Peyer's patch (tissue), 4 donors: ENCODE data around the gene NUCKS1. TPM values are rescaled to one million over a fixed set of nuclear protein-coding genes. Genes with fewer than 3 reads are reported as not detected.

ENCODE experiments used
- DNase-seq, 3 donors: peaks; one replicate each; pipeline ENCODE4 v3.0.0-alpha.2; 2017 to 2019
- H3K27ac ChIP-seq, 4 donors: fragments of 200-600 bp; sonication (generic); one replicate each; pipeline ENCODE4 v1.5.1; 2016 to 2019
- H3K27me3 ChIP-seq, 2 donors: fragments of 200-600 bp; sonication (generic); one replicate each; pipeline ENCODE4 v1.5.1; 2019
- H3K36me3 ChIP-seq, 3 donors: fragments of 200-600 bp; sonication (generic); one replicate each; pipeline ENCODE4 v1.5.1; 2016 to 2019
- H3K4me1 ChIP-seq, 4 donors: fragments of 200-600 bp; sonication (generic); one replicate each; pipeline ENCODE4 v1.5.1; 2016 to 2019
- H3K4me3 ChIP-seq, 4 donors: fragments of 200-600 bp; sonication (generic); 1 replicate in 3 of 4; 2 replicates in 1 of 4; pipeline ENCODE4 v1.5.1; 2016 to 2019; ENCODE audit warnings: mild to moderate bottlenecking in 1 of 4
- H3K9me3 ChIP-seq, 4 donors: fragments of 200-600 bp; sonication (generic); one replicate each; pipeline ENCODE4 v1.5.1; 2016 to 2019; ENCODE audit warnings: mild to moderate bottlenecking in 1 of 4
- CTCF ChIP-seq, 6 experiments: fragments of 450-650 bp in 4 of 6; fragments of 200-600 bp in 2 of 6; sonication (generic) in 1 of 6; IDR thresholded peaks; one replicate each; pipeline ENCODE4 v1.5.1; 2017 to 2019; ENCODE audit warnings: antibody characterized with exemption in 6 of 6, mild to moderate bottlenecking in 3 of 6, moderate library complexity in 1 of 6
- POLR2A ChIP-seq, 2 donors: fragments of 450-650 bp; IDR thresholded peaks; one replicate each; pipeline ENCODE4 v1.5.1; 2017; ENCODE audit warnings: antibody characterized with exemption in 2 of 2, mild to moderate bottlenecking in 2 of 2, moderate library complexity in 2 of 2
- total RNA-seq, 4 donors: library from RNA; depleted of rRNA; stranded (reverse); fragments of >200 nt; gene quantifications; one replicate each; pipeline ENCODE4 v1.1.0, GENCODE V29; 2016

The NUCKS1 gene
- total RNA-seq, 4 donors from 2014 or later: 21.1 to 64.5 (median 41.5) TPM

GRCh38 chr1:205741681-205742080, 8.3 kb downstream of the NUCKS1 start:
- Histone ChIP-seq H3K9me3 (no peaks in the 10 kb centered on the region), H3K27ac (no peak overlapping the region)

GRCh38 chr1:205739348-205740160, 10.4 kb downstream of the NUCKS1 start:
- H3K9me3 ChIP-seq: no peaks in the 10 kb centered on the region
- TF ChIP-seq CTCF (IDR thresholded peaks at IDR 0.05): no peak
- no peak for TF ChIP-seq POLR2A (IDR thresholded peaks at IDR 0.05)
- H3K27ac ChIP-seq: no peak overlapping the region
- H3K4me1 ChIP-seq: peaks cover 0 to 7% (median 2%) of the 10 kb centered on the region in 4 donors
- no peaks in the 10 kb centered on the region for H3K36me3 ChIP-seq
- DNase-seq: no peak
- no peak overlapping the region for H3K4me3 ChIP-seq
- no peaks in the 10 kb centered on the region for H3K27me3 ChIP-seq

More at GRCh38 chr1:205741681-205742080, 8.3 kb downstream of the NUCKS1 start:
- H3K4me1 ChIP-seq: peaks cover 0 to 9% (median 2%) of the 10 kb centered on the region in 4 donors
- TF ChIP-seq CTCF (IDR thresholded peaks at IDR 0.05) (no peak), POLR2A (IDR thresholded peaks at IDR 0.05) (no peak)
- no peaks in the 10 kb centered on the region for H3K36me3 ChIP-seq
- no peak overlapping the region for H3K4me3 ChIP-seq
- DNase-seq: no peak
- H3K27me3 ChIP-seq: no peaks in the 10 kb centered on the region

DNA sequence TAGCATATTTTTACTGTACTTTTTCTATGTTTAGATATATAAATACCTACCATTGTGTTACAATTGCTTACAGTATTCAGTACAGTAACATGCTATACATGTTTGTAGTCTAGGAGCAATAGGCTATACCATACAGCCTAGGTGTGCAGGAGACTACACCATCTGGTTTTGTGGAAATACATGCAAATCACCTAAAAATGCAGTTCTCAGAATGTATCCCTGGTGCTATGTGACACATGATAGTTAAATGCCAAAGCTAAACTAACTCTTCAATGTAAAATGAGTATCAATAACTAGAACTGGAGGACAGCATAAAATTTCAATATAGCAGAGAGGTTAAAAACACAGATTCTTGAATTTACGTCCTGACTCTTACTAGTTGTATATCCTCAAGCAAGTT, 14.8 kb downstream of the NUCKS1 start:
- DNase-seq: no peak
- Histone ChIP-seq H3K4me3 (no peak overlapping the region), H3K27ac (no peak overlapping the region), H3K36me3 (no peaks in the 10 kb centered on the region), H3K27me3 (no peaks in the 10 kb centered on the region), H3K9me3 (no peaks in the 10 kb centered on the region), H3K4me1 (no peaks in the 10 kb centered on the region)
- TF ChIP-seq POLR2A (IDR thresholded peaks at IDR 0.05) (no peak), CTCF (IDR thresholded peaks at IDR 0.05) (no peak)

GRCh38 chr1:205733438-205734175, 16.4 kb downstream of the NUCKS1 start:
- no peak overlapping the region for H3K27ac ChIP-seq
- no peak for TF ChIP-seq CTCF (IDR thresholded peaks at IDR 0.05)
- TF ChIP-seq POLR2A (IDR thresholded peaks at IDR 0.05): no peak
- H3K4me1 ChIP-seq: no peaks in the 10 kb centered on the region

DNA sequence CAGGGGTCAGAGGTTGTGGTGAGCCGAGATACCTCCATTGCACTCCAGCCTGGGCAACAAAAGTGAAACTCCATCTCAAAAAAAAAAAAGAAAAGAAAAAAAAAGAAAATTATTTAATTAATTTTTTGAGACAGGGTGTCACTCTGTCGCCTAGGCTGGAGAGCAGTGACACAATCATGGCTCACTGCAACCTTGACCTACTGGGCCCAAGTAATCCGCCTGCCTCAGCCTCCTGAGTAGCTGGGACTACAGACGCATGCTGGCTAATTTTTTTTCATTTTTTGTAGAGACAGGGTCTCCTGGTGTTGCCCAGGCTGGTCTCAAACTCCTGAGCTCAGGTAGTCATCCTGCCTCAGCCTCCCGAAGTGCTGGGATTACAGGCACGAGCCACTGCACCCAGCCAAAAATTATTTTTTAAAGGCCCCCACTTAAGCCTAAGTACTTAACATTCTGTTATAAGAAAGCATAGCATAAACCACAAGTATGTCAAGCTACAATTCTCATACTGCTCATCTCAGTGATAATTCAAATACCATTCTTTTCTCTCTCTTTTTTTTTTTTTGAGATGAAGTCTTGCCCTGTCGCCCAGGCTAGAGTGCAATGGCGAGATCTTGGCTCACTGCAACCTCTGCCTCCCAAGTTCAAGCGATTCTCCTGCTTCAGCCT, 19.9 kb downstream of the NUCKS1 start:
- Histone ChIP-seq H3K9me3 (no peaks in the 10 kb centered on the region), H3K36me3 (peaks cover 0 to 25% (median 0%) of the 10 kb centered on the region in 3 donors), H3K4me1 (no peaks in the 10 kb centered on the region), H3K27ac (no peak overlapping the region), H3K27me3 (no peaks in the 10 kb centered on the region), H3K4me3 (no peak overlapping the region)
- TF ChIP-seq POLR2A (IDR thresholded peaks at IDR 0.05) (no peak), CTCF (IDR thresholded peaks at IDR 0.05) (no peak)
- DNase-seq: no peak

More at GRCh38 chr1:205733438-205734175, 16.4 kb downstream of the NUCKS1 start:
- Histone ChIP-seq H3K36me3 (peaks cover 0 to 6% (median 0%) of the 10 kb centered on the region in 3 donors), H3K27me3 (no peaks in the 10 kb centered on the region), H3K4me3 (no peak overlapping the region), H3K9me3 (no peaks in the 10 kb centered on the region)
- DNase-seq: no peak
